ENCODE results near the gene ORC6.

DNA sequence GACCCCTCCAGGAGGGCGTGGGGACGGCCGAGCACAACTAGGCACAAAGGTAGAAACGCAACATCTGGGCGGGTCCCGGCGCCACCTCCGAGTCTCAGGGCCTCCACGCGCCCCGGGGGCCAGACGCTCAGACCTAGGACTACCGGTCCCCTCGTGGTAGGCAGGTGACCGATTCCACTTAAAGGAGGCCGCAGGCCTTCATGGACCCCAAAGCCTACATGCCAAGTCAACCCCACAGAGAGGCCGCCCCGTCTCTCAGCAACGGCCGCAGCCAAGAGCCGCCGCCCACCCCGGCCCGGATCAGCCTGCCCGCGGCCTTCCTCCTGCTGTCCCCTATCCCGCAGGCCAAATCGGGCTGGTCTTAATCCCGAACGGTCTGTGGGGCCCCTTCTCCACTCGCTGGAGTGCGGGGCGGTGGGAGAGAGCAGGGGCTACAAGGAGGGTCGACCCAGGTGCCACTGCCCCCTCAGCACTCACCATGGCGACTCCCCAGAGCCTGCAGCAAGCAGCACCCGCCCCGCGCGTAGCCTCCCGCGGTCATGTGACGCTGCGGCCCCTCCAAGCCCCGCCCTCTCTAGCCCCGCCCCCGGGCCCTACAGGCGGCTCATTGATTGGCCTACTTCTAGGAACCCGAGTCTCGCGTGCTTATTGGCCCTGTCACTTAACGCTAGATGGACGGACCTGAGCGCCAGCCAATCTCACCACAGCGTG is 650 bp upstream of the ORC6 start, which contains the start of gene VPS35:
- TF ChIP-seq POLR2A (IDR thresholded peaks at IDR 0.05) (peak; percentile 14 to 51), CTCF (IDR thresholded peaks at IDR 0.05) (peak in 1 of 2 donors; percentile 11), POLR2AphosphoS5 (IDR thresholded peaks at IDR 0.05) (peak in 1 of 3 donors; percentile 22), EP300 (IDR thresholded peaks at IDR 0.05) (no peak)
